PFSK-1 (cell line): ENCODE data around the gene SERPINA5.

Experiments used
- FOXP2 ChIP-seq: optimal IDR thresholded peaks from 2 replicates; pipeline ENCODE3; 2011; ENCODE audit warnings: borderline replicate concordance, control low read depth, inconsistent platforms; ENCODE audit not compliant: insufficient read depth; ENCODE audit errors: extremely low read length, extremely low read depth
- POLR2AphosphoS5 ChIP-seq: IDR thresholded peaks from 2 replicates; pipeline ENCODE4 v1.6.1; 2012; ENCODE audit warnings: low read depth, mild to moderate bottlenecking, control low read depth, low read length, moderate library complexity
- REST ChIP-seq, 2 experiments: IDR thresholded peaks; 2 replicates each; pipeline versions ENCODE4 v1.6.1 to v1.8.0; 2011 to 2012; ENCODE audit warnings: low read depth in 2 of 2, low read length in 2 of 2, control low read depth in 1 of 2, inconsistent platforms in 1 of 2, mild to moderate bottlenecking in 1 of 2, moderate library complexity in 1 of 2; ENCODE audit not compliant: insufficient read depth in 1 of 2
- SIN3A ChIP-seq: IDR thresholded peaks from 2 replicates; pipeline ENCODE4 v1.6.1; 2012; ENCODE audit warnings: mild to moderate bottlenecking, low read length, moderate library complexity, borderline replicate concordance; ENCODE audit not compliant: insufficient read depth
- TAF1 ChIP-seq: IDR thresholded peaks from 2 replicates; pipeline ENCODE4 v1.6.1; 2012; ENCODE audit warnings: low read length, control low read depth, borderline replicate concordance; ENCODE audit not compliant: insufficient read depth

The SERPINA5 gene

GRCh38 chr14:94625353-94625635 lies 44.1 kb downstream of the SERPINA5 start:
- no peak for TF ChIP-seq TAF1
- TF ChIP-seq SIN3A: no peak
- TF ChIP-seq REST (IDR thresholded peaks at IDR 0.05; ENCODE audit: insufficient read depth in 1 of 2, low read depth in 2 of 2, low read length in 2 of 2): no peak
- no peak for TF ChIP-seq POLR2AphosphoS5
- no peak for TF ChIP-seq FOXP2

- TF ChIP-seq SIN3A: no peak
- no peak for TF ChIP-seq TAF1
- no peak for TF ChIP-seq FOXP2
- TF ChIP-seq POLR2AphosphoS5: no peak
- no peak for TF ChIP-seq REST (IDR thresholded peaks at IDR 0.05; ENCODE audit: insufficient read depth in 1 of 2, low read depth in 2 of 2, low read length in 2 of 2)
Observed at GRCh38 chr14:94628578-94628977, 47.4 kb downstream of the SERPINA5 start.

GRCh38 chr14:94630396-94630795 lies 49.2 kb downstream of the SERPINA5 start:
- TF ChIP-seq FOXP2 (no peak), TAF1 (no peak), REST (IDR thresholded peaks at IDR 0.05; ENCODE audit: insufficient read depth in 1 of 2, low read depth in 2 of 2, low read length in 2 of 2) (no peak), POLR2AphosphoS5 (no peak), SIN3A (no peak)

GRCh38 chr14:94631050-94631449 lies 49.8 kb downstream of the SERPINA5 start:
- TF ChIP-seq SIN3A: no peak
- no peak for TF ChIP-seq FOXP2
- TF ChIP-seq POLR2AphosphoS5: no peak
- TF ChIP-seq TAF1: no peak
- TF ChIP-seq REST (IDR thresholded peaks at IDR 0.05; ENCODE audit: insufficient read depth in 1 of 2, low read depth in 2 of 2, low read length in 2 of 2): no peak

- TF ChIP-seq REST (IDR thresholded peaks at IDR 0.05; ENCODE audit: insufficient read depth in 1 of 2, low read depth in 2 of 2, low read length in 2 of 2) (no peak), TAF1 (no peak), SIN3A (no peak), POLR2AphosphoS5 (no peak), FOXP2 (no peak)
Observed at GRCh38 chr14:94631536-94632304, 50.5 kb downstream of the SERPINA5 start.
